ENCODE measurements around the gene ITGB3BP.
"Not testable (repeated sequence)": the region's sequence is repeated elsewhere in the genome, so short reads cannot be mapped to it uniquely, and the experiment has no call there.

ITGB3BP gene, protein sequence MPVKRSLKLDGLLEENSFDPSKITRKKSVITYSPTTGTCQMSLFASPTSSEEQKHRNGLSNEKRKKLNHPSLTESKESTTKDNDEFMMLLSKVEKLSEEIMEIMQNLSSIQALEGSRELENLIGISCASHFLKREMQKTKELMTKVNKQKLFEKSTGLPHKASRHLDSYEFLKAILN

DNA sequence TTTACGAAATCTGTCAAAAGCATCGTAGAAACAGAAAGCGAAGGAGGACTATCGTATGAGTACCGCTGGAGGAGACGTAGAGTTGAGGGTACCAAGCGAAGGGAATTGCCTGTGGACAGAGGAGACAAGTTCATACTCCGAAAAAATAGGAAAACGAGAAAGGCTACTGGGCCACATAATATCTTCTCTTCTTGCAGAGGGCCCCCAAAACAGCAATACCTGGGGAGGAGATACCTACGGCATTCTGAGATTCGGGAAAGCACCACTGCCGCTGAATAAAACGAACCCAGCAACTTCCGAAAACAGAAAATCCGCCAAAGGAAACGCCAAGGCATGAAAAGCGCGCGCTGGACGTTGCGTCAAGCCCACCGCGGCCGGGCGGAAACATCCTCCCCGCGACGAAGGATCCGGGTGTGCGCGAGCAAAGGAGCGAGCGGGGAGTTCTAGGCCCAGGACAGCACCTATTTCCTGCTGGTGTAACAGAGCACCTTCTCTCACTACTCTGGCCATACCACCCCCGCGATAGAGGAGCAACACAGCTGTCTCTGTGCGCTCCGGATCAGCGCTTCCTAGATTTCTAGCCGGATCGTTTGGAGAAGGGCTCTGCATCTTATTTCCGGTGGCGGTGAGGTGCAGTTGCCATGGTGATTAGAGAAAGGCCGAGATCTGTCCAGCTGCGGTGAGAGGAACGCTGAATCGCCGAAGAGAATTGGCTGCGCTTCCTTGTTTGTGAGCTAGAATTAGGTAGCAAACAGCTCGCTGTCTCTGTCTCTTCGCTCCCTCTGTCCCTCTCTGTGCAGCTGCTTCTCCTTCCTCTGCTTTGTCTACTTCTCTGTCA, at the start of gene ITGB3BP, which contains the start of gene EFCAB7:
Gene ITGB3BP, minus strand, starts transcription at position 335 of the 838 bp plus-strand sequence. Its CDS starts 92 bp downstream, at position 243.
Gene EFCAB7, plus strand, starts transcription at position 635 of the 838 bp plus-strand sequence. CDS start 2,048 bp downstream, outside the sequence.
- DNase-seq (ENCODE audit: low read depth): peak; percentile 97

DNA sequence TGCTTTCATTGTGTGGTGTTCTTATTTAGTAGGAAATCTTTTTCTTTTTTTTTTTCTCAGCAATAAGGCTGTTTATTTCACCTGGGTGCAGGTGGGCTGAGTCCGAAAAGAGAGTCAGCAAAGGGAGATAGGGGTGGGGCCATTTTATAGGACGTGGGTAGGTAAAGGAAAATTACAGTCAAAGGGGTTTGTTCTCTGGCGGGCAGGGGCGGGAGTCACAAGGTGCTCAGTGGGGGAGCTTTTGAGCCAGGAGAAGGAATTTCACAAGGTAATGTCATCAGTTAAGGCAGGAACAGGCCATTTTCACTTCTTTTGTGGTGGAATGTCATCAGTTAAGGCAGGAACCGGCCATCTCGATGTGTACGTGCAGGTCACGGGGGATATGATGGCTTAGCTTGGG, 49.7 kb upstream of the ITGB3BP start:
- not testable (repeated sequence) for DNase-seq (ENCODE audit: low read depth)

DNA sequence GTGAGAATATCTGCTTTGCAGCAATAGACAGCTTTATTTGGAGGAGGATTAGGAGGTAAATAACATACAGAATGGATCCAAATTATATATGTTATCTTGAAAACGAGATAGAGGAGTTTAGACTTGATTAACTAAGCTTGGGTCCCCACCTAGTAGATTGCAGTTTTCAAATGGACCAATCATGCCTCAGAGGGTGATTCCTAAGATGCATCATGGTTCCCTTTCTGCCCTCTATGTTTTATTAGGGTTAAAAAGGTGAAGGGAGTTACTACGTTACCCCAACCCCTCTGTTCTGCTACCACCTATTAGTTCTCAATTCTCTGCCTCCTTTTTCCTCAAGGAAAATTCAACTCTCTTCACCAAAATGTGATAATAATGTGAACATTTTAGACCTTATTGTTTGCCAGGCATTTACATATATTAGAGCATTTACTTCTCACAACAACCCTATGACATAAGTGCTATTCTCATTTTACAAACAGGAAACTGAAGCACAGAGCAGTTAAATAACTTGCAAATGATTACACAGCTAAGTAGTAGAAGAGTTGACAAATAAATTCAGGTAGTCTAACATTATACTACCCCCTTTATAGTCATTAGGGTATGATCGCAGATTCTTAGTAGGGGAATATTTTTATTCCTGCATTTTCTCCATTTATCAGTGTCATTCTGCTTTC, 46.8 kb upstream of the ITGB3BP start:
- no peak for DNase-seq (ENCODE audit: low read depth)

DNA sequence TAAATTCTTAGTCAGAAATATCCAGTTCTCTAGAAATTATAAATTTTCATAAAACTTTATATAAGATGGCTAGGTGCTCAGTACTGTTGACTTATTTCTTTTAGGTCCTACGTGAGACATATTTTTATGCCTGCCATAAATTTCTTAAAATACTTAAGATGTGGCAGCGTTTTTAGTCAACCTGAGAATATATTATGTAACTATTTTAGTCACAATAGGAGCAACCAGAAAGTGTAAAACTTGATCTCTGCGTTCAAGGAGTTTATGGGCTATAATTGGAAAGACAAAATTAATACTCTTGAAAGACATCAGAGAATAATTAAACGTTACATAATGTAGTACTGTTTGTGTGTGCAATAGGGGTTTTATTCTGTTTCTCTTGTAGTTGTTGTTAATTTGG, 46.0 kb upstream of the ITGB3BP start:
- DNase-seq (ENCODE audit: low read depth): no peak

DNA sequence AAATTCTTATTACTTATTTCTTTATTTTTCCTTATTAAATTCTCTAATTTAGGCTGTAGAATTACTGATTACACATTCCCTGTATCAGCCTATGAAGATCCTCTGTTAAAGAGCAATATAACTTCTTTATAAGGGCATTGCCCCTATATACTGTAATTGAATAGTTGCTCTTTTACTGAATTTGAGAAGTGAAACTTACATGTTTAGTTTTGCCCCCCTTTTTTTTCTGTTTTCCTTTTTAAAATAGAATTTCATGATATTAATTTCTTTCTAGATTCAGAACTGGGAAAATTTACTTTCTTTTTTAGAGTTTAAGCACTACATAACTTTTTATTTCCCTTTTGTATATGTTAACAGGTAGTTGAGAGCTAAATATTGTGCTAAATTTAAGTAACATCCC, 40.7 kb upstream of the ITGB3BP start:
- no peak for DNase-seq (ENCODE audit: low read depth)

DNA sequence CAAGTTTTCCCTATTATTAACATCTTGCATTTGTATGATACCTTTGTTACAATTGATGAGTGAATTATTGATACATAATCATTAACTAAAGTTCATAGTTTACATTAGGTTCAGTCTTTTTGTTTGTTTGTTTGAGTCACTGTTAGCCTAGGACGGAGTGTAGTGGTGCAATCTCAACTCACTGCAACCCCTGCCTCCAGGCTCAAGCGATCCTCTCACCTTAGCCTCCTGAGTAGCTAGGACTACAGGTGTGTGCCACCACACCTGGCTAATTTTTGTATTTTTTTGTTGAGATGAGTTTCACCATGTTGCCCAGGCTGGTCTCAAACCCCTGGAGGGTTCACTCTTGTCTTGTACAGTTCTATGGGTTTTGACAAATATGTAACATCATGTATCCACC, 36.3 kb upstream of the ITGB3BP start:
- DNase-seq (ENCODE audit: low read depth): no peak

DNA sequence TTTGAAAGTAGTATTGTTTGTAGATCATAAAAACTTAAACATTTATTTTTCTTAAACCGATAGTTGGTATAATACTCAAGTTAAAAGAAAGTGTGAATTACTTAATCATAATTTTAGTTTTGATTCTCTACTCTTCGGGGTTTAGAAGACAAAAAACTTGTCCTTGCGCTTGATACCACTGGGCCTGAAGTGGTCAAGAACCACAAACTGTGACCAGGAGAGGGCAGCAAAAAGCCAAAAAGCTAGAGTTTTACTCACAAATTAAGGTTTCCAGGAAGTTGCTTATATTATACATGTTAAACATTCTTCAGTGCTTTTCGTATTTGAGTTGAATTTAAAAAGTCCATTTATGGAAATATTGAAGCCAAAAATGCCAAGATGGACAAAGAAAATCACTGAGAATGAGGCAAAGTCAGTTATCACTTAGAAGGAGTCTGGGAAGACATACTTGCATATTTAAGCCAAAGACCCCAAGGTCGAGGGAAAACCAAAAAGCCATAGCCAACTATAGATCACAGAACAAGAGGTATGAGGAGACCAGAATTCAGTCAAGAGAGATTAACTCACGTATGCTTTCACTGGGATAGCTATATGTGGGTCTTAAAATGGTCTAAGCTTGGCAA, 34.5 kb upstream of the ITGB3BP start:
- peak; percentile 48 for DNase-seq (ENCODE audit: low read depth)

DNA sequence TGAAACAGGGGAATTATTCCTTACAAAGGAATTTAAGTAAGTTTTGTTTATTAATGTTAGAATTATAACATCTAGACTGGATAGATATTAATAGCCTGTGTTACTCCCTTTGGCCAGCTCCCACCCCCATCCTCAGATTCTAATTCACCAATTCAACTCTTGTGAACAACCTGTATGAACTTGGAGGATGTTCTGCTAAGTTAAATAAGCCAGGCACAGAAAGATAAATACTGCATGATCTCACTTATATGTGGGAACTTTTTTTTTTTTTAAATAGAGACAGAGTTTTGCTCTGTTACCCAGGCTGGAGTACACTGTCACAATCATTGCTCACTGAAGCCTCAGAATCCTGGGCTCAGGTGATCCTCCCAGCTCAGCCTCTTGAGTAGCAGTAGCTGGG, 32.5 kb upstream of the ITGB3BP start:
- DNase-seq (ENCODE audit: low read depth): no peak

DNA sequence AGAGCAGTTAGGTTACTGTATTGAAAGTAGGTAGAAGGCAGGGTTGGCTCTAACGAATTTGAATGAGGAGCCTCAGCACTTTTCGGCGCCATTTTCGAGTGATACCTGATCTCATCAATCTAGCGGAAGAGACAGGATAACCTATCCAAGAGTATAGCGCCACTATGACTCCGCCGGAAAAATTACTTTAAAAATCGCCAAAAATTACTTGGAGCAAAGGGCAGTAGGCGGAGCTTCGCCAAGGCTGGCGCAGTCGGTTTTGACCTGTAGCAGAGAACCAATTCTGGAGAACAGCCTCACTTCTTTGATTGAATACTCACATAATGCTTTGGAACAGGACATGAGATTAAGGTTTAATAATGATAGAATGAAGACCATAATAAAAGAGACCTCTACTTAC, 25.9 kb upstream of the ITGB3BP start:
- DNase-seq (ENCODE audit: low read depth): no peak

DNA sequence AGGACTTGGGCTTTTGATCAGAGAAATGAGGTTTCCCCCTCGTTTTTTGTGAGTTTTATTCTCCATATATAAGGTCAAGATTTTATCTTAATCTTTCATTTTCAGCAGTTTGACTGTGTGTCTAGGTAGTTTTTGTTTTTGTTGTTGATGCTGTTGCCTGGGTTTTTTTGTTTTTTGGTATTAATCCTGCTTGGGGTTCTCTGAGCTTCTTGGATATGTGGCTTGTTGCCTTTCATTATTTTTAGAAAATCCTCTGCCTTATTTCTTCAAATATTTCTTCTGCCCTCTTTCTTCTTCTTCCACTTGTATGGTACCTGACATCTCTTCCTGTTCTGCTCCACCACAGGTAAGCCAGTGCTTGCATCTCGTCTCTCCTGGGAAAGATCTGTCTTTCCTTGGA, 25.3 kb upstream of the ITGB3BP start:
- no peak for DNase-seq (ENCODE audit: low read depth)

DNA sequence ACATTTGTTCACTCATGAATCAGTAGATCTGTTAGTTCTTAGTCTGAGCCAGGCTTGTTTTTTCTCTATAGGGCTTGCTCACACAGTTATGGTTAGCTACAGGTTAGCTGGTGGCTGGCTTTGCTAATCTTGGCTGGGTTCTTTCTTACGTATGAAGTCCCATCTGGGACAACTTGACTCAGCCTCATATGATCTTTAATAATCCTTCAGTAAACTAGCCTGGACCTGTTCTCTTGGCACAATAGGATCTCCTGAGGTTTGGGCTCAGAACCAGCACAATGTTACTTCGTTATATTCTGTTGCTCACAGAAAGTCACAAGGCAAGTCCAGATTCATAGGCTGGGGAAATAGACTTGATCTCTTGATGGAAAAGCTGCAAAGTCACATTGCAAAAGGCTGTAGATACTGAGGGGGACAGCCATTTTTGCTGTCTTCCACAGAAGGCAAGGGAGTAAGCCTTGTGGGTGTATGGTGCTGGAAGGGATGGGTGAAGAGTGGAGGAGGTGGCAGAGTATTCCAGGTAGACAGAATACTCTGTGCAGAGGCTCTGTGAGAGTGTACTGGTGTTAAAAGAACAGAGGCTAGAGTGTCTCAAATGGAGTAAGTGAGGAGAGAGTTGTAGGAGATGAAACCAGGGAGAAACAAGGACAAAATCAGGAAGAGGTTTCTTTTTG, 24.7 kb upstream of the ITGB3BP start:
- DNase-seq (ENCODE audit: low read depth): peak; percentile 42

DNA sequence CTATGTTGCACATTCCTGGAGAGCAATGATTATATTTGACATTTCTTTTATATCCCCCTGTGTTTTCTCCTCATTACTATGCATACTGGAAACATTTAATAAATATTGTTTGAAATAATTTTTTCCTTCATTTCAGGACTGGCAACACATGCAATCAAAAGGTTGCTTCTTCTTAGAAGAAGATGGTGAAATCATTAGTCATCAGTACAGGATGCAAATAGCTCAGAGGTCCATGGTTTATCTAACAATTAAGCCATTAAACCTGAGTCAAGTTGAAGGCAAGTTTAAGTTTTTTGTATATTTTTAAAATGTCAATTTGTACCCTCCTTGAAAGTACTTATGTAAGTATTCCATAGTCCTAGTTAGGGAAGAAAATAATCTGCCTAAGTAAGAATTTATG, 22.8 kb upstream of the ITGB3BP start:
- DNase-seq (ENCODE audit: low read depth): peak; percentile 71

DNA sequence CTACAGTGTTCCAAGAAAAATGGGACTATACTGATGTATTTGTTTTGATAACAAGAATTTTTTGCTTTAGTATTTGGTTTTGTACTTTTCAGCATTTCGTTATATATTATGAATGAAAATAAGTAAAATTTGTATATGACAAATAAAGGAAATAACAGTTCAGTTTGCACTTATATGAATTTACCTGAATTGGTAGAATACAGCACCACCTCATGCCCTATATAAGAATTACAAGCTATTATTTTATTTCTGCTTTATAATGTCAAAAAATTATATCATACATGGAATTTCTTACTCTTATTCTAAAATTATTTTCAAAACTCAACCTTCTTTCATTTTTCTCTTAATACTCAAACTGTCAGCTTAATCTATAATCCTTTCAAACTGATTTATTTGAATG, 14.9 kb upstream of the ITGB3BP start:
- peak; percentile 13 for DNase-seq (ENCODE audit: low read depth)

DNA sequence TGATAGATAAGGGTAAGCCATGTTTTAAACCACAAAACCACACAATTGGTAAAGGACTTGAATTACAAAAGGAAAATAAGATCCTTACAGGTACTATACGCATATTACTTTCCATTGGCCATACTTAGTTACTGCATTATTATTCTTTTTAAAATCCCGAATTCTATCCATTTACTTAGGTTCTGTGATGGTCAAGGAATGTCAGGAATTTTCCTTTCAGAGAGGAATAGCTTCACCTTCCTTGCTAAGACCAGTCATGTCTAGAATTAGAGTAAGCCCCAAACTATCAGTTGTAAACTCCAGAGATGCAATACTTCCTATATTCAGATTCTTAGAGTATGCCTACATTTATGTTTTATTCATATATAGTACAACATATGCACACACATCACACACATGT, 14.0 kb upstream of the ITGB3BP start:
- no peak for DNase-seq (ENCODE audit: low read depth)

DNA sequence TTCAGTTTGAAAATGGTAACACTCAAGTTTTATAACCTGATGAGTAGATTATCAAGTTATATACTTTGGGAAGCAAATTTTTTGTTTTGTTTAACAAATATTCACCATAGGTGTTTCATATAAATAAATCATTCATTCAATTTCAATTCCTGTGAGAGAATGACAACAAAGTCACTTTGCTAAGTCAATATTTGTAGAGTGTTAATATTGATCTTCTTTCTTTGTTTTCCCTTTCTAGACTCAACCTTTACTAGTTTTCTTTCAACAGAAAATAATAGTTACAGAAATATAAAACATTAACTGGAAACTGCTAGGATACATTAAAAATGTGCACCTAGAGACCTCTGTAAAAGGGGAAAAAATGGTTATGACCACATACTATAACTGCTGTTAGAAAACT, 11.4 kb upstream of the ITGB3BP start:
- DNase-seq (ENCODE audit: low read depth): no peak

DNA sequence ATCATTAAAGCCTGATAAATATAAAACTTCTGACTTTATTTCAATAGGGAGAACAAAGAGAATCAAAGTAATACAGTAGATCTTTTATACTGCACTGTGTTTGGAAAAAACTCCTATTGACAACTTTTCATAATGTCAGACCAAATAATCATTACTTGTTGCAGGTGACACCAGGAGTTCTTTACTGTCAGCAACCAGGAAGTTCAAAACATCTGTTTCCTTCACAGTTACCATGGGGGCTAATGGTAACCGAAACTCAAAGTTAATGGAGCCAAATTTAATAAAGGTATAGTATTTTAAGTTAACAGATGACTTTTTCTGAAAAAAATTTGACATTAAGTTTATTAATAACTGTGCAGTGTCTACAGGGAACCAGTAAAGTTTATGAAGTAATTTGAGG, 10.9 kb upstream of the ITGB3BP start:
- DNase-seq (ENCODE audit: low read depth): no peak

DNA sequence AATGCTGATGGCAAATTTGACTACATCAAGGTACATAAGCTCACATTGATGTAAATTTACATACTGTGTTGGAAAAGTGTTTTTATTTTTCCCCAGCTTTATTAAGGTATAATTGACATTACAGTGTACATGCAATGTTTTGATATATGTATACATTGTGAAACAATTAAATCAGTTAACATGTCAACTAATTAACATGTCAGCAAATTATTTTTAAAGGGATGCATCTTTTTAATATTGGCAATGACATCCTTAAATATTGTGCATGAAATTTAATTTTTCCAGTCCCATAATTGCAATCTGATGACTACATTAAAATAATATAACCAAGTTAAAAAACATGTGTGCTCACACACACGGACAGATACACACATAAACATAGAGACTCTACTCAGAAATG, 9.7 kb upstream of the ITGB3BP start:
- DNase-seq (ENCODE audit: low read depth): no peak

DNA sequence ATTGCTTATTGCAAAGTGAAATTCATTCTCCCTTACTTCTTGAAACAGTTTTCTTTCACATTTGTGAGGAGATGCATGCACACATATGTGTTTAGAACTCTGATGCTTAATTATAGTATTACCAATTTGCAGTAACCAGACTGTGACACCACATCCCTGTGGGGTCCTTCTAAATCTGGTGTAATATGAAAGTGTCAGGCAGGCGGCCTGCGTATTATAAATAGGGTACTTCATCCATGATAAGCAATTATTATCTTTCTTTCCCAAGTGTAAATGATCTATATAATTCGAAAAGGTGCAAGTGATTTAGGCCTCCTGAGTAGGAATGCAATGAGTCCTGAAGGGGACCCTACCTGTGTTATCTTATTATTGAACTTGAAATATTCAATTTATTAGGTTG, 1.2 kb upstream of the ITGB3BP start:
- no peak for DNase-seq (ENCODE audit: low read depth)

DNA sequence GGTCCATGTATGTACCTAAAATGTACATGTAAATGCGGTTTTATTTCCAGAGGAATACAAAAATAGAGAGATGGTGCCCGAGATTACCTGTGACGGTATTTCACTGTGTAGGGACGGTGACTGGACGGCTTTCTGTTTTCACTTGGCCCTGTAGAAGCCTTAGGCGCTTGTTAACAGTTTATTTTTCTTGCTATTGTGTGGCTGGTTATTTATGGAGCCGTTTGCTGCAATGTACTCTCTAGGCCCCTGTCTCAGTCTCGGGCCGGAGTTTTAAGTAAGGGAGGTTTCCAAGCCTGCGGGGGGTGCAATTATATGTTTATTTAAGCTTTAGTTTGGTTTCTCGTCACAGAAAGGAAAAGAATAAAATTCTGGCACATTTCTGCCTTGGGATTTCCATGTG, 713 bp upstream of the ITGB3BP start:
- no peak for DNase-seq (ENCODE audit: low read depth)

DNA sequence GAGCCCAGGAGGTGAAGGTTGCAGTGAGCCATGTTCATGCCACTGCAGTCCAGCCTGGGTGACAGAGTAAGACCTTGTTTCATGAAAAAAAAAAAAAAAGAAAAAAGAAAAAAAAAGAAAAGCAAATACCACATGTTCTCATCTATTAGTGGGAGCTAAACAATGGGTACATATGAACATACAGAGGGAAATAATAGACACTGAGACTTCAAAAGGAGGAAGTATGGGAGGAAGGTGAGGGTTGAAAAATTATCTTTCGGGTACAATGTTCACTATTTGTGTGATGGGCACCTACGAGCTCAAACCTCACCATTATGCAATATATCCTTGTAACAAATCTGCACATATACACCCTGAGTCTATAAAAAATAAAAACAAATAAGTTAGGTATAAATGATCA, 6.4 kb downstream of the ITGB3BP start:
- no peak for DNase-seq (ENCODE audit: low read depth)

DNA sequence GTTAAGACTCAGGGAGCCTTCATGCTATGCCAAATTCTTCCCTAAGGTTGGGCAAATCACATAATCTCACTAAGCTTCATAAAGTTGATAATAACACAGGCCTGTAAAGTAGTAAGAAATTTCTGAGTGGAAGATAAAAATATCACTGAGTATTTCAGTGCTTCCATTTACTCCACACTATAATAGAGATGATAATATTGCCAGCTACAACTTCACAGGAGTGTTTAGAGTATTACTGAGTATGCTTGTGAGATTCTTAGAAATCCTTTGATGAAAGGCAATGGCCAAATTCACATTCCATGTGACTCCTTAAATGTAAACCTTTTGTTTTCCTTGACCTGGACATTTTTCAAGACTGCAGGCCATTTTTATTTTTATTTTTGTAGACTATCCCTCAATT, 10.4 kb downstream of the ITGB3BP start:
- no peak for DNase-seq (ENCODE audit: low read depth)

DNA sequence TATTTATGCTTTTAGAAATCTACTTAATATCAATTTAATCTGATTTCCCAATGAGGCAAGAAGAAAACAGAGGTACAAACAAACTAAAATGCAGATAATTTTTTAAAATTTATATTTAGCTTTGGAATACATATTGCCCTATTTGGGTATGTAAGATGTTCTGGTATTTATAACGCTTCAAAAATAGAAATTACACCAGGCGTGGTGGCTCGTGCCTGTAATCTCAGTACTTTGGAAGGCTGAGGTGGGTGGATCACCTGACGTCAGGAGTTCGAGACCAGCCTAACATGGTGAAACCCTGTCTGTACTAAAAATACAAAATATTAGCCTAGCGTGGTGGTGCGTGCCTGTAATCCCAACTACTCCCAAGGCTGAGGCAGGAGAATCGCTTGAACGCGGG, 13.3 kb downstream of the ITGB3BP start:
- DNase-seq (ENCODE audit: low read depth): no peak

All from amniotic epithelial cell (primary cell).